ENCODE results near the gene ACVR1B.
A peak's percentile ranks its signal among the peaks of the same experiment; 100 is the strongest.

ACVR1B gene

GRCh38 chr12:51911788-51912711 lies 39.4 kb upstream of the ACVR1B start:
- no peak overlapping the region for H3K4me3 ChIP-seq
- H3K9me3 ChIP-seq: no peaks in the 10 kb centered on the region
- H3K27me3 ChIP-seq (ENCODE audit: low read depth): no peaks in the 10 kb centered on the region
- no peaks in the 10 kb centered on the region for H3K4me1 ChIP-seq
- in situ Hi-C loops (cut with MboI; ENCODE audit: low sequenced_read_pairs): no loop called here
- DNase-seq (ENCODE audit: low spot score in 2 of 2): peak in 1 of 2 experiments; percentile 23
- H3K36me3 ChIP-seq (replicated peaks): no peaks in the 10 kb centered on the region

- H3K4me3 ChIP-seq: no peak overlapping the region
- DNase-seq (ENCODE audit: low spot score in 2 of 2): peak in 1 of 2 experiments; percentile 37
- no peaks in the 10 kb centered on the region for H3K9me3 ChIP-seq
- H3K36me3 ChIP-seq (replicated peaks): no peaks in the 10 kb centered on the region
- H3K27me3 ChIP-seq (ENCODE audit: low read depth): no peaks in the 10 kb centered on the region
- no peaks in the 10 kb centered on the region for H3K4me1 ChIP-seq
- in situ Hi-C loops (cut with MboI; ENCODE audit: low sequenced_read_pairs): no loop called here
These were observed 38.1 kb upstream of the ACVR1B start for GRCh38 chr12:51913071-51914033.

GRCh38 chr12:51914034-51914923 lies 37.2 kb upstream of the ACVR1B start:
- no peak for DNase-seq (ENCODE audit: low spot score in 2 of 2)
- Histone ChIP-seq H3K9me3 (no peaks in the 10 kb centered on the region), H3K36me3 (replicated peaks) (no peaks in the 10 kb centered on the region), H3K4me3 (no peak overlapping the region), H3K27me3 (ENCODE audit: low read depth) (no peaks in the 10 kb centered on the region), H3K4me1 (no peaks in the 10 kb centered on the region)
- in situ Hi-C loops (cut with MboI; ENCODE audit: low sequenced_read_pairs): no loop called here

- in situ Hi-C loops (cut with MboI; ENCODE audit: low sequenced_read_pairs): no loop called here
- H3K9me3 ChIP-seq: no peaks in the 10 kb centered on the region
- H3K4me1 ChIP-seq: no peaks in the 10 kb centered on the region
- no peak for DNase-seq (ENCODE audit: low spot score in 2 of 2)
- no peak overlapping the region for H3K4me3 ChIP-seq
- H3K36me3 ChIP-seq (replicated peaks): no peaks in the 10 kb centered on the region
- H3K27me3 ChIP-seq (ENCODE audit: low read depth): no peaks in the 10 kb centered on the region
These were observed 36.4 kb upstream of the ACVR1B start for GRCh38 chr12:51915003-51915625.

GRCh38 chr12:51915951-51916350 lies 35.5 kb upstream of the ACVR1B start:
- no peaks in the 10 kb centered on the region for H3K4me1 ChIP-seq
- DNase-seq (ENCODE audit: low spot score in 2 of 2): no peak
- in situ Hi-C loops (cut with MboI; ENCODE audit: low sequenced_read_pairs): no loop called here
- H3K9me3 ChIP-seq: no peaks in the 10 kb centered on the region
- H3K36me3 ChIP-seq (replicated peaks): no peaks in the 10 kb centered on the region
- no peaks in the 10 kb centered on the region for H3K27me3 ChIP-seq (ENCODE audit: low read depth)
- H3K4me3 ChIP-seq: no peak overlapping the region

GRCh38 chr12:51917041-51917590 lies 34.4 kb upstream of the ACVR1B start:
- Histone ChIP-seq H3K4me3 (no peak overlapping the region), H3K9me3 (no peaks in the 10 kb centered on the region), H3K27me3 (ENCODE audit: low read depth) (no peaks in the 10 kb centered on the region), H3K36me3 (replicated peaks) (no peaks in the 10 kb centered on the region), H3K4me1 (no peaks in the 10 kb centered on the region)
- no peak for DNase-seq (ENCODE audit: low spot score in 2 of 2)
- in situ Hi-C loops (cut with MboI; ENCODE audit: low sequenced_read_pairs): no loop called here

GRCh38 chr12:51917746-51918453 lies 33.6 kb upstream of the ACVR1B start:
- no peaks in the 10 kb centered on the region for H3K9me3 ChIP-seq
- no peaks in the 10 kb centered on the region for H3K4me1 ChIP-seq
- no peaks in the 10 kb centered on the region for H3K27me3 ChIP-seq (ENCODE audit: low read depth)
- in situ Hi-C loops (cut with MboI; ENCODE audit: low sequenced_read_pairs): no loop called here
- no peak overlapping the region for H3K4me3 ChIP-seq
- H3K36me3 ChIP-seq (replicated peaks): no peaks in the 10 kb centered on the region
- DNase-seq (ENCODE audit: low spot score in 2 of 2): no peak

- H3K4me1 ChIP-seq: peaks cover 3% of the 10 kb centered on the region; the same call in 1 of the 2 replicates
- H3K4me3 ChIP-seq: no peak overlapping the region
- no peak for DNase-seq (ENCODE audit: low spot score in 2 of 2)
- in situ Hi-C loops (cut with MboI; ENCODE audit: low sequenced_read_pairs): no loop called here
- H3K9me3 ChIP-seq: no peaks in the 10 kb centered on the region
- H3K27me3 ChIP-seq (ENCODE audit: low read depth): no peaks in the 10 kb centered on the region
- no peaks in the 10 kb centered on the region for H3K36me3 ChIP-seq (replicated peaks)
These were observed 31.5 kb upstream of the ACVR1B start for GRCh38 chr12:51920046-51920445.

GRCh38 chr12:51921017-51921725 lies 30.3 kb upstream of the ACVR1B start:
- no peaks in the 10 kb centered on the region for H3K27me3 ChIP-seq (ENCODE audit: low read depth)
- H3K4me3 ChIP-seq: no peak overlapping the region
- H3K9me3 ChIP-seq: no peaks in the 10 kb centered on the region
- no peaks in the 10 kb centered on the region for H3K36me3 ChIP-seq (replicated peaks)
- H3K4me1 ChIP-seq: peaks cover 3% of the 10 kb centered on the region; the same call in 1 of the 2 replicates
- no peak for DNase-seq (ENCODE audit: low spot score in 2 of 2)
- in situ Hi-C loops (cut with MboI; ENCODE audit: low sequenced_read_pairs): no loop called here

- in situ Hi-C loops (cut with MboI; ENCODE audit: low sequenced_read_pairs): no loop called here
- Histone ChIP-seq H3K4me1 (peaks cover 3% of the 10 kb centered on the region; the same call in 1 of the 2 replicates), H3K27me3 (ENCODE audit: low read depth) (no peaks in the 10 kb centered on the region), H3K4me3 (no peak overlapping the region), H3K9me3 (no peaks in the 10 kb centered on the region), H3K36me3 (replicated peaks) (no peaks in the 10 kb centered on the region)
- DNase-seq (ENCODE audit: low spot score in 2 of 2): no peak
These were observed 29.4 kb upstream of the ACVR1B start for GRCh38 chr12:51922146-51922545.

- Histone ChIP-seq H3K27me3 (ENCODE audit: low read depth) (no peaks in the 10 kb centered on the region), H3K36me3 (replicated peaks) (no peaks in the 10 kb centered on the region), H3K9me3 (no peaks in the 10 kb centered on the region), H3K4me3 (no peak overlapping the region), H3K4me1 (peaks cover 3% of the 10 kb centered on the region; the same call in 1 of the 2 replicates)
- in situ Hi-C loops (cut with MboI; ENCODE audit: low sequenced_read_pairs): no loop called here
- no peak for DNase-seq (ENCODE audit: low spot score in 2 of 2)
These were observed 28.6 kb upstream of the ACVR1B start for GRCh38 chr12:51922762-51923505.

Data from HAP-1 (cell line).